Chondrocyte (in vitro differentiated cells): ENCODE measurements around the gene TAL1. TPM values are rescaled to one million over a fixed set of nuclear protein-coding genes. Genes with fewer than 3 reads are reported as not detected.
"Not testable (repeated sequence)": the region's sequence is repeated elsewhere in the genome, so short reads cannot be mapped to it uniquely, and the experiment has no call there.

Experiments used
- DNase-seq: peaks from one replicate; pipeline ENCODE4 v3.0.0; 2021; ENCODE audit warnings: mixed read lengths, low spot score
- H3K27ac Mint-ChIP-seq: one replicate; pipeline ENCODE4 v1.8.0; 2021; ENCODE audit warnings: mild to moderate bottlenecking, moderate library complexity, mixed read lengths; ENCODE audit not compliant: unreplicated experiment
- H3K27me3 Mint-ChIP-seq: 2 replicates; pipeline ENCODE4 v1.8.0; 2021; ENCODE audit warnings: low read depth, mixed read lengths
- H3K36me3 Mint-ChIP-seq: 2 replicates; pipeline ENCODE4 v1.8.0; 2021; ENCODE audit warnings: low read depth, mixed read lengths
- H3K4me1 Mint-ChIP-seq: 2 replicates; pipeline ENCODE4 v1.8.0; 2021; ENCODE audit warnings: low read depth, mild to moderate bottlenecking, mixed read lengths
- H3K4me3 Mint-ChIP-seq: one replicate; pipeline ENCODE4 v1.8.0; 2021; ENCODE audit warnings: mild to moderate bottlenecking, moderate library complexity, mixed read lengths; ENCODE audit not compliant: unreplicated experiment
- H3K9me3 Mint-ChIP-seq: 2 replicates; pipeline ENCODE4 v1.8.0; 2021; ENCODE audit warnings: low read depth, mixed read lengths
- total RNA-seq: library from RNA; stranded (reverse); gene quantifications from 3 replicates; pipeline ENCODE4 v1.2.1, GENCODE V29; 2021
- TF ChIP-seq, protein P1 (sequence below): fragments of 200-600 bp; sonication (generic); IDR thresholded peaks from 2 replicates; pipeline ENCODE4 v1.5.0; 2021; ENCODE audit warnings: antibody characterized with exemption, mild to moderate bottlenecking, moderate library complexity

TAL1 gene
- total RNA-seq, 1 donor from 2014 or later = 0.10 TPM

DNA sequence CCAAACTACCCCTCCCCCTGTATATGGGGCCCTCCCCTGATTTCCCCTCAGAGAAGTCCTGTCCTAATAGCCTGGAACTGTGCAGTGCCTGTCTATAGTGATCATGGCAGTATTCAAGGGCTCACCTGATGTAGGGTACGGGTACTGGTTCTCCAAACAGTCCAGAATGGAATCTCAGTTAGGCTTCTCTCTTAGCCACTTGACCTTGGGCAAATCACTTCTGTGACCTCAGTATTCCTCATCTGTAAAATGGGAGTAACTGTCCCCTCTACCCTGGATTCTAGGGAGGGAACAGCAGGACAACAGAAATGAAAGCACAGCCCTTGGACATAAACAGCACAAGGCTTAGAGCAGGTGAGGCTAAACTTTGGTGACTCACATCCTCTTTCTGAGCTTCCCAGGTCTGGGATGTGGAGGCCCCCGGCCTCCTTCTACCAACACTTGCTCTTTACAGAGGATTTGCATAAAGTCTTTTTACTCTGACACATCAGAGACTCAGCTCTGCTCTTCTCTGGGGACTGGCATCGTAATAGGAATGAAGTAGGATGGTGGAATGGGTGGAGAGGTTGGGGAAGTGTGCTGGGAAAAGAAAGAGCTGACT is 22.2 kb downstream of the TAL1 start:
- DNase-seq = no peak
- Mint-ChIP-seq H3K36me3 (no peaks in the 10 kb centered on the region), H3K4me1 (no peaks in the 10 kb centered on the region), H3K27ac (no peak overlapping the region), H3K9me3 (no peaks in the 10 kb centered on the region), H3K27me3 (peaks cover 36% of the 10 kb centered on the region), H3K4me3 (no peak overlapping the region)
- TF ChIP-seq, protein P1, sequence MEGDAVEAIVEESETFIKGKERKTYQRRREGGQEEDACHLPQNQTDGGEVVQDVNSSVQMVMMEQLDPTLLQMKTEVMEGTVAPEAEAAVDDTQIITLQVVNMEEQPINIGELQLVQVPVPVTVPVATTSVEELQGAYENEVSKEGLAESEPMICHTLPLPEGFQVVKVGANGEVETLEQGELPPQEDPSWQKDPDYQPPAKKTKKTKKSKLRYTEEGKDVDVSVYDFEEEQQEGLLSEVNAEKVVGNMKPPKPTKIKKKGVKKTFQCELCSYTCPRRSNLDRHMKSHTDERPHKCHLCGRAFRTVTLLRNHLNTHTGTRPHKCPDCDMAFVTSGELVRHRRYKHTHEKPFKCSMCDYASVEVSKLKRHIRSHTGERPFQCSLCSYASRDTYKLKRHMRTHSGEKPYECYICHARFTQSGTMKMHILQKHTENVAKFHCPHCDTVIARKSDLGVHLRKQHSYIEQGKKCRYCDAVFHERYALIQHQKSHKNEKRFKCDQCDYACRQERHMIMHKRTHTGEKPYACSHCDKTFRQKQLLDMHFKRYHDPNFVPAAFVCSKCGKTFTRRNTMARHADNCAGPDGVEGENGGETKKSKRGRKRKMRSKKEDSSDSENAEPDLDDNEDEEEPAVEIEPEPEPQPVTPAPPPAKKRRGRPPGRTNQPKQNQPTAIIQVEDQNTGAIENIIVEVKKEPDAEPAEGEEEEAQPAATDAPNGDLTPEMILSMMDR = no peak

DNA sequence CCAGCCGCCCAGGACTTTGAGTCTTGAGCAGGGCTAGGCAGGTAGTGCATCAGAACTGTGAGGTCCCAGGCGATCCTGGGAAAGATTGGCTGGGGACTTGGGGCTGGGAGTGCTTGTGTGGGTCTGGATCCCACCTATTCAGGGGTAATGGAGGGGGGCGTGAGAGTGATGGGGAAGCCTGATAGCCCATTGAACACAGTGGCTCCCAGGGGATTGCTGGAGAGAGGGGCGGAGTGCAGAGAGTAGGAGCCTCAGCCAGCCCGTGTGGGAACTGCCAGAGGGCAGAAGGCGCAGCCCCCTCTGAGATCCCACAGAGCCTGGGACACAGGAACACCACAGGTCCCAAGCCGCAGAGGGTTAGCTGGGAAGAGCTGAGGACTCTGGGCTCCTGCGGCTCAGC is 22.9 kb downstream of the TAL1 start:
- no peaks in the 10 kb centered on the region for H3K36me3 Mint-ChIP-seq
- no peaks in the 10 kb centered on the region for H3K9me3 Mint-ChIP-seq
- H3K27ac Mint-ChIP-seq = no peak overlapping the region
- DNase-seq = no peak
- H3K4me3 Mint-ChIP-seq = no peak overlapping the region
- H3K27me3 Mint-ChIP-seq = peaks cover 43% of the 10 kb centered on the region
- TF ChIP-seq, protein P1 = no peak
- no peaks in the 10 kb centered on the region for H3K4me1 Mint-ChIP-seq

DNA sequence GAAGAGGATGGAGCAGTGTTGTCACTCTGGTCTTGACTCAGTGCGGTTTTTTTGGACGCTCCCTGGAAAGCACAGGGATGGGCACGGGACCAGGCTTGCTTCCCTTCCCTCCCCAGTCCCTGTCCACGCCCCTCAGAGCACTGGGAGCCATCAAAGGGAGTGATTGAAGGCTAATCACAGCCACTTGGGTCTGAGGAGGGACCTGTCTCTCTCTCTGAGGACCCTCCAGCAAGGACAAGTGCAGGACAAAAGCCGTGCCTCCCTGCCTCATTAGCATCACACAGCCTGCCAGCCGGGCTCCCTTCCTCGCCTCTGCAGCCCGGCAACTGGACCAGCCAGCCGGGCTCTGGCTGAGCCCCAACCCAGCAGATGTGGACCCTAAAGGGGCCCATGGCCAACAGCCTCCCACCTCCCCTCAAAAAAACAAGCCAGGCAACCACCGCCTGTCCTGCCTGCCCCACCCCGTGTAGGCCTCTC is 23.6 kb downstream of the TAL1 start:
- H3K27me3 Mint-ChIP-seq = peaks cover 49% of the 10 kb centered on the region
- TF ChIP-seq, protein P1 = no peak
- no peak for DNase-seq
- H3K4me1 Mint-ChIP-seq = no peaks in the 10 kb centered on the region
- no peak overlapping the region for H3K4me3 Mint-ChIP-seq
- H3K36me3 Mint-ChIP-seq = no peaks in the 10 kb centered on the region
- H3K27ac Mint-ChIP-seq = no peak overlapping the region
- peaks cover 4% of the 10 kb centered on the region for H3K9me3 Mint-ChIP-seq

DNA sequence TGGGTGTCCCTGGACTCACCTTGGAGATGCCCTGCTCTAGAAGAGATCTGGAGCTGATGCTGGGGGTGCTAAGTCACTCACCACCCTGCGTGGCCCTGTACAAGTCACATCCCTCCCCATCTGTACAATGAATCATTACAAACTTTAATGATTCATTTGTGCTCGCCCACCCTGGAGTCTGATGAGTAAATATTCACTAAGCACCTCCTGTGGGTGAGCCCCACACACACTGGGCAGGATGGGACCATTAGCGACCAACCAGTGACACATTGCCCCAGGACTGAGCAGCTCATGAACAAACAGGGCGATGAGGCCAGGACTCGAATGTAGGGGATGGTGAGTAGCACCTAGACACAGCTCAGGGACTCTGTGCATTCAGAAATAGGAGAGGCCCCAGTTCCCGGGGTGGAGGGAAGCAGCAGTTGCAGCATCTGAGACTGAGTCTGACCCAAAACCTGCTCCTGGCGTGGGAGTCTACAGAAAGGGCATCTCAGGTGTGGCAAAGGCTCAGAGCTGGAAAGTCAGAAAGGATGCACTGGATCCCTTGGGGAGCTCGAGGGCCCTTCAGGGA is 24.1 kb downstream of the TAL1 start:
- Mint-ChIP-seq H3K27me3 (peaks cover 53% of the 10 kb centered on the region), H3K4me1 (no peaks in the 10 kb centered on the region), H3K27ac (no peak overlapping the region), H3K9me3 (peaks cover 8% of the 10 kb centered on the region), H3K4me3 (no peak overlapping the region), H3K36me3 (no peaks in the 10 kb centered on the region)
- TF ChIP-seq, protein P1 = no peak
- no peak for DNase-seq

DNA sequence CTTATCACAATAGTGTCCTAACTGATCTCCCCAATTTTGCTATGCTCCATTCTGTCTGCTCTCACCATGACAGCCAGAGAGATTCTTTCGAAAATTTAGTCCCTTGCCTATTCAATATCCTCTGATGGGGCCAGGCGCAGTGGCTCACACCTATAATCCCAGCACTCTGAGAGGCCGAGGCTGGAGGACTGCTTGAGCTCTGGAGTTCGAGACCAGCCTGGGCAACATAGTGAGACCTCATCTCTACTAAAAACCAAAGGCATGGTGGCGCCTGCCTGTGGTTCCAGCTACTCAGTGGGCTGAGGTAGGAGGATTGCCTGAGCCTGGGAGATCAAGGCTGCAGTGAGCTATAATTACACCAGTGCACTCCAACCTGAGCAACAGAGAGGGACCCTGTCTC is 26.1 kb downstream of the TAL1 start:
- Mint-ChIP-seq H3K27ac (no peak overlapping the region), H3K9me3 (peaks cover 8% of the 10 kb centered on the region), H3K4me3 (no peak overlapping the region), H3K27me3 (peaks cover 53% of the 10 kb centered on the region), H3K36me3 (no peaks in the 10 kb centered on the region), H3K4me1 (peaks cover 5% of the 10 kb centered on the region)
- no peak for DNase-seq
- TF ChIP-seq, protein P1 = no peak

DNA sequence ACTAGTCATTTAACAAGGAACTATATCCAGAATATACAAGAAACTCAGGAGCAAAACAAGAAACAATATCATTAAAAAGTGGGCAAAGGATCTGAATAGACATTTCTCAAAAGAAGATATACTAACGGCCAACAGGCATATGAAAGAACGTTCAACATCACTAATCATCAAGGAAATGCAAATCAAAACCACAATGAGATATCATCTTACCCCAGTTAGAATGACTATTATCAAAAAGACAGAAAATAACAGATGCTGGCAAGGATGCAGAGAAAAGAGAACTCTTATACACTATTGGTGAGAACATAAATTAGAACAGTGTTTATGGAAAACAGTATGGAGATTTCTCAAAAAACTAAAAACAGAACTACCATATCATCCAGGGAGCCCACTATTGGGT is 28.5 kb downstream of the TAL1 start:
- H3K36me3 Mint-ChIP-seq, H3K27ac Mint-ChIP-seq, H3K4me1 Mint-ChIP-seq, DNase-seq, H3K9me3 Mint-ChIP-seq, H3K4me3 Mint-ChIP-seq: not testable (repeated sequence)
- H3K27me3 Mint-ChIP-seq = peaks cover 51% of the 10 kb centered on the region
